ENCODE data around the gene TRIP4.
A peak's percentile ranks its signal among the peaks of the same experiment; 100 is the strongest.
"Not testable (repeated sequence)": the region's sequence is repeated elsewhere in the genome, so short reads cannot be mapped to it uniquely, and the experiment has no call there.

TRIP4 gene

GRCh38 chr15:64387562-64388168 is at the start of gene TRIP4:
TSS of gene TRIP4 (plus strand) at chr15:64387836. CDS start at chr15:64387864, 28 bp downstream.
- DNase-seq (ENCODE audit: low spot score) = peak; percentile 97

- DNase-seq (ENCODE audit: low spot score) = no peak
These were observed 47.3 kb upstream of the TRIP4 start for GRCh38 chr15:64340355-64340754.

GRCh38 chr15:64341961-64342360 is 45.7 kb upstream of the TRIP4 start:
- DNase-seq (ENCODE audit: low spot score) = no peak

GRCh38 chr15:64343222-64343621 is 44.4 kb upstream of the TRIP4 start:
- DNase-seq (ENCODE audit: low spot score) = peak; percentile 24

- DNase-seq (ENCODE audit: low spot score) = no peak
These were observed 43.8 kb upstream of the TRIP4 start for GRCh38 chr15:64343841-64344240.

- no peak for DNase-seq (ENCODE audit: low spot score)
These were observed 42.9 kb upstream of the TRIP4 start for GRCh38 chr15:64344651-64345294.

- not testable (repeated sequence) for DNase-seq (ENCODE audit: low spot score)
These were observed 41.4 kb upstream of the TRIP4 start for GRCh38 chr15:64346242-64346641.

- no peak for DNase-seq (ENCODE audit: low spot score)
These were observed 39.2 kb upstream of the TRIP4 start for GRCh38 chr15:64348455-64348854.

- no peak for DNase-seq (ENCODE audit: low spot score)
These were observed 38.3 kb upstream of the TRIP4 start for GRCh38 chr15:64349375-64349774.

- no peak for DNase-seq (ENCODE audit: low spot score)
These were observed 36.4 kb upstream of the TRIP4 start for GRCh38 chr15:64351265-64351664.

- no peak for DNase-seq (ENCODE audit: low spot score)
These were observed 32.8 kb upstream of the TRIP4 start for GRCh38 chr15:64354688-64355344.

GRCh38 chr15:64355348-64355943 is 32.2 kb upstream of the TRIP4 start:
- DNase-seq (ENCODE audit: low spot score) = peak; percentile 14

- DNase-seq (ENCODE audit: low spot score) = peak; percentile 96
These were observed 31.5 kb upstream of the TRIP4 start, which contains the start of gene CSNK1G1 for GRCh38 chr15:64355944-64356709. TSS of gene CSNK1G1 (minus strand) at chr15:64356173. CDS start at chr15:64300499, 55,674 bp downstream.

- no peak for DNase-seq (ENCODE audit: low spot score)
These were observed 31.0 kb upstream of the TRIP4 start for GRCh38 chr15:64356710-64357040.

- DNase-seq (ENCODE audit: low spot score) = no peak
These were observed 26.4 kb upstream of the TRIP4 start for GRCh38 chr15:64361259-64361658.

- DNase-seq (ENCODE audit: low spot score) = no peak
These were observed 18.5 kb upstream of the TRIP4 start for GRCh38 chr15:64369078-64369607.

- not testable (repeated sequence) for DNase-seq (ENCODE audit: low spot score)
These were observed 16.3 kb upstream of the TRIP4 start for GRCh38 chr15:64371383-64371782.

- DNase-seq (ENCODE audit: low spot score) = no peak
These were observed 14.3 kb upstream of the TRIP4 start for GRCh38 chr15:64373360-64373759.

GRCh38 chr15:64379216-64379960 is 8.2 kb upstream of the TRIP4 start:
- DNase-seq (ENCODE audit: low spot score) = peak; percentile 22

- not testable (repeated sequence) for DNase-seq (ENCODE audit: low spot score)
These were observed 7.3 kb upstream of the TRIP4 start for GRCh38 chr15:64380130-64380870.
